ENCODE measurements around the gene RCAN2. TPM values are rescaled to one million over a fixed set of nuclear protein-coding genes. Genes with fewer than 3 reads are reported as not detected.

Gene RCAN2
- total and polyA plus RNA-seq, 9 of the 15 experiments (the other 6 are each of a cell fraction or from before 2014, with no cell fraction given), result 0.04 TPM; not detected in 8

- no peak for ATAC-seq
- WGBS (ENCODE audit: insufficient coverage, low coverage, missing lambda C conversion rate), result 6% methylated on average over 3 of the region's 3 CpGs
These were observed 79.6 kb downstream of the RCAN2 start for GRCh38 chr6:46411456-46412197.

More at GRCh38 chr6:46411456-46412197, 79.6 kb downstream of the RCAN2 start:
- Histone ChIP-seq H3K4me2 (ENCODE audit: insufficient read depth, low read length) (no peak overlapping the region), H3K36me3 (ENCODE audit: control insufficient read depth, insufficient read depth, low read length) (no peaks in the 10 kb centered on the region), H3K4me1 (replicated peaks in 1 of 2; ENCODE audit: control insufficient read depth in 2 of 2, insufficient read depth in 2 of 2, low read length in 2 of 2) (no peaks in the 10 kb centered on the region), H2AFZ (ENCODE audit: low read depth, low read length) (no peak overlapping the region), H3K27me3 (ENCODE audit: control insufficient read depth in 2 of 2, insufficient read depth in 2 of 2, low read length in 2 of 2) (no peaks in the 10 kb centered on the region), H3K27ac (ENCODE audit: extremely low read depth, low read depth, low read length) (no peak overlapping the region), H3K79me2 (ENCODE audit: control insufficient read depth, insufficient read depth, low read length) (no peaks in the 10 kb centered on the region), H3K4me3 (no peak overlapping the region), H4K20me1 (replicated peaks; ENCODE audit: control insufficient read depth, insufficient read depth, low read length) (no peaks in the 10 kb centered on the region), H3K9me1 (ENCODE audit: control insufficient read depth, insufficient read depth, low read length) (no peaks in the 10 kb centered on the region), H3K9me3 (replicated peaks; ENCODE audit: control insufficient read depth, insufficient read depth, low read depth, low read length) (no peaks in the 10 kb centered on the region), H3K9ac (ENCODE audit: insufficient read depth in 1 of 2, low read depth in 2 of 2, low read length in 2 of 2) (no peak overlapping the region)
- TF ChIP-seq USF1 (CRISPR knock-in tag; IDR thresholded peaks at IDR 0.05), result no peak
- POLR2A ChIA-PET, result no interaction called here
- FAIRE-seq (no peak), DNase-seq (ENCODE audit: extremely low read depth in 1 of 4, low spot score in 3 of 4) (no peak)
- intact Hi-C loops (cut with micrococcal nuclease), result loop anchor here (2.0 kb wide), 1 partner anchor 481 kb away; no protein-coding TSS in a partner anchor
- in situ Hi-C loops (cut with MboI), result no loop called here
- BruUV-seq (replicated peaks), result no TSS peak
- CTCF ChIA-PET (ENCODE audit: low intra/inter-chr PET ratio), result no interaction called here

Measured in K562 (cell line).